GM23248 (cell line): ENCODE data around the gene EDNRA.

Experiments used
- EZH2 ChIP-seq: fragments of 200-600 bp; sonication (generic); IDR thresholded peaks from 2 replicates; pipeline ENCODE4 v1.6.1; 2018; ENCODE audit warnings: antibody characterized with exemption, mild to moderate bottlenecking; ENCODE audit not compliant: insufficient read depth, poor library complexity, severe bottlenecking
- EZH2phosphoT487 ChIP-seq: fragments of 200-600 bp; sonication (generic); IDR thresholded peaks from 2 replicates; pipeline ENCODE4 v1.6.1; 2018; ENCODE audit warnings: antibody characterized with exemption, moderate library complexity, mild to moderate bottlenecking, low read depth; ENCODE audit not compliant: insufficient read depth

- no peak for TF ChIP-seq EZH2
- TF ChIP-seq EZH2phosphoT487, result no peak
These were observed 27.4 kb downstream of the EDNRA start for GRCh38 chr4:147508346-147508745.
